Esophagus squamous epithelium (tissue), 4 donors: ENCODE results near the gene TFG.

Experiments used
- POLR2A ChIP-seq, 4 donors: fragments of 450-650 bp; IDR thresholded peaks; one replicate each; pipeline ENCODE4 v1.6.1; 2017; ENCODE audit warnings: antibody characterized with exemption in 4 of 4, mild to moderate bottlenecking in 4 of 4, moderate library complexity in 3 of 4
- TF ChIP-seq, protein P1 (sequence below), 6 experiments: fragments of 450-650 bp in 4 of 6; fragments of 200-600 bp in 2 of 6; sonication (generic) in 2 of 6; IDR thresholded peaks; one replicate each; pipeline ENCODE4 v1.5.1; 2016 to 2019; ENCODE audit warnings: antibody characterized with exemption in 6 of 6, mild to moderate bottlenecking in 4 of 6, moderate library complexity in 4 of 6

DNA sequence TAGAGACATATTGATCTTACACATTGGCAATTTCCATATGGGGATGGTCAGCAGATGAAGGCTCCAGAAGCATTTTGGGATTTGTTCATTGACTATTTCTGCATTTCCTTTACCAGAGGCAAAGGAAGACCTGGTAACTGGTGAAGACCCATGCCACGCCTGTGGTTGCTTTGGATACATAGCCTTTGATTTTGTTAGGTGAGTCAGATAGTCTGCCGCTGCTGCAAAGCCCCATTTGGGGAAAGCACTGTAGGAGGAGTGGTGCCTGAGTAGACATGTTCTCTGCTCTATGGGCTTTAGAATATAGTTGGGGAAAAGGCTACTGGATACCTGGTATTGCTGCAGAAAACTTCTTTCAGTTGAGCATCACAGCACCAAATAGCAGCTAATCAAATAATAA is 56.8 kb downstream of the TFG start:
- TF ChIP-seq POLR2A (IDR thresholded peaks at IDR 0.05) = no peak
- TF ChIP-seq, protein P1, sequence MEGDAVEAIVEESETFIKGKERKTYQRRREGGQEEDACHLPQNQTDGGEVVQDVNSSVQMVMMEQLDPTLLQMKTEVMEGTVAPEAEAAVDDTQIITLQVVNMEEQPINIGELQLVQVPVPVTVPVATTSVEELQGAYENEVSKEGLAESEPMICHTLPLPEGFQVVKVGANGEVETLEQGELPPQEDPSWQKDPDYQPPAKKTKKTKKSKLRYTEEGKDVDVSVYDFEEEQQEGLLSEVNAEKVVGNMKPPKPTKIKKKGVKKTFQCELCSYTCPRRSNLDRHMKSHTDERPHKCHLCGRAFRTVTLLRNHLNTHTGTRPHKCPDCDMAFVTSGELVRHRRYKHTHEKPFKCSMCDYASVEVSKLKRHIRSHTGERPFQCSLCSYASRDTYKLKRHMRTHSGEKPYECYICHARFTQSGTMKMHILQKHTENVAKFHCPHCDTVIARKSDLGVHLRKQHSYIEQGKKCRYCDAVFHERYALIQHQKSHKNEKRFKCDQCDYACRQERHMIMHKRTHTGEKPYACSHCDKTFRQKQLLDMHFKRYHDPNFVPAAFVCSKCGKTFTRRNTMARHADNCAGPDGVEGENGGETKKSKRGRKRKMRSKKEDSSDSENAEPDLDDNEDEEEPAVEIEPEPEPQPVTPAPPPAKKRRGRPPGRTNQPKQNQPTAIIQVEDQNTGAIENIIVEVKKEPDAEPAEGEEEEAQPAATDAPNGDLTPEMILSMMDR (IDR thresholded peaks at IDR 0.05) = no peak
